Gastroesophageal sphincter (tissue), 3 donors: ENCODE data around the gene QSOX1.

Experiments
- CTCF ChIP-seq, 4 experiments: fragments of 200-600 bp in 2 of 4; fragments of 450-650 bp in 2 of 4; sonication (generic) in 1 of 4; IDR thresholded peaks; one replicate each; pipeline ENCODE4 v1.5.1; 2017 to 2019; ENCODE audit warnings: antibody characterized with exemption in 4 of 4, mild to moderate bottlenecking in 2 of 4, moderate library complexity in 2 of 4
- EP300 ChIP-seq: sonication (generic); formaldehyde crosslinking; IDR thresholded peaks from one replicate; pipeline ENCODE4 v1.6.1; 2017; ENCODE audit warnings: antibody characterized with exemption, mild to moderate bottlenecking
- POLR2A ChIP-seq, 2 donors: fragments of 450-650 bp; IDR thresholded peaks; one replicate each; pipeline ENCODE4 v1.6.1; 2017; ENCODE audit warnings: antibody characterized with exemption in 2 of 2, mild to moderate bottlenecking in 2 of 2, moderate library complexity in 1 of 2
- POLR2AphosphoS5 ChIP-seq: sonication (generic); formaldehyde crosslinking; IDR thresholded peaks from one replicate; pipeline ENCODE4 v1.6.1; 2017; ENCODE audit warnings: antibody characterized with exemption

GRCh38 chr1:180247580-180247979, 92.9 kb downstream of the QSOX1 start:
- TF ChIP-seq CTCF (IDR thresholded peaks at IDR 0.05) (no peak), POLR2A (IDR thresholded peaks at IDR 0.05) (no peak), EP300 (no peak), POLR2AphosphoS5 (no peak)
